ENCODE results near the gene COL27A1. TPM values are rescaled to one million over a fixed set of nuclear protein-coding genes. Genes with fewer than 3 reads are reported as not detected.
A peak's percentile ranks its signal among the peaks of the same experiment; 100 is the strongest.

The COL27A1 gene
- polyA plus RNA-seq, 2 of the 4 experiments (the other 2 are of a cell fraction): 6.9 to 20.6 TPM

DNA sequence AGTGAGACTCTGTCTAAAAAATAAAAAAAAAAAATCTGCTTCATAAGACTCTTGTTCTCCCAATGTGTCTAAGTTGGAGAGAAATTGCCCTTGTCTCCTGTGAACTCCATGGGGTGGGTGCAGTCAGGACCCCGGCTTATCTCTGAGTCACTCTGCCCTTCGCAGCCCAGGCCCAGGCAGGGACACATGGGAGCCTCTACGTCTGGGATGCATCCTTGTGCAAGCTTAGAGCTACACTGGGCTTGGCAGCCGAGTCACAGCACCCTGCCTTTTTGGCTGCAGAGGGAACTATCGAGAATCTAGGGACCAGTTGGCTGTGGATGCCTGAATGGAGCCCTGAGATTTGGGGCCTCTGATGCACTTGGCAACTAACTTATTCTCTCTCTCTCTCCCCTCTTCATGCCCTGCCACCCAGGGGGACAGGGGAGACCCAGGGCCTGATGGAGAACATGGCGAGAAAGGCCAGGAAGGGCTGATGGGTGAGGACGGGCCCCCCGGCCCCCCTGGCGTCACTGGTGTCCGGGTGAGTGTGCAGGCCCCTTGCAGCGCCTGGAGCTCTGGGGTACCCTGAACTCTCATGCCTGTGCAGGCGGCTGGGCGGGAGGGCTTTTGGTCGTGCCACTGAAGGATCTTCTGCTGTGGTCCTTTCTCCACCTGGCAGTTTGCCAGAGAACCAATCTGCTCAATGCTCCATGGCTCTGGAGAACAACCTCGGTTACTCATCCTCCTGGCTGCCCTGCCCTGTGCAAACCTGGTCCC lies 120.1 kb downstream of the COL27A1 start (continued):
- TF ChIP-seq, protein P1, sequence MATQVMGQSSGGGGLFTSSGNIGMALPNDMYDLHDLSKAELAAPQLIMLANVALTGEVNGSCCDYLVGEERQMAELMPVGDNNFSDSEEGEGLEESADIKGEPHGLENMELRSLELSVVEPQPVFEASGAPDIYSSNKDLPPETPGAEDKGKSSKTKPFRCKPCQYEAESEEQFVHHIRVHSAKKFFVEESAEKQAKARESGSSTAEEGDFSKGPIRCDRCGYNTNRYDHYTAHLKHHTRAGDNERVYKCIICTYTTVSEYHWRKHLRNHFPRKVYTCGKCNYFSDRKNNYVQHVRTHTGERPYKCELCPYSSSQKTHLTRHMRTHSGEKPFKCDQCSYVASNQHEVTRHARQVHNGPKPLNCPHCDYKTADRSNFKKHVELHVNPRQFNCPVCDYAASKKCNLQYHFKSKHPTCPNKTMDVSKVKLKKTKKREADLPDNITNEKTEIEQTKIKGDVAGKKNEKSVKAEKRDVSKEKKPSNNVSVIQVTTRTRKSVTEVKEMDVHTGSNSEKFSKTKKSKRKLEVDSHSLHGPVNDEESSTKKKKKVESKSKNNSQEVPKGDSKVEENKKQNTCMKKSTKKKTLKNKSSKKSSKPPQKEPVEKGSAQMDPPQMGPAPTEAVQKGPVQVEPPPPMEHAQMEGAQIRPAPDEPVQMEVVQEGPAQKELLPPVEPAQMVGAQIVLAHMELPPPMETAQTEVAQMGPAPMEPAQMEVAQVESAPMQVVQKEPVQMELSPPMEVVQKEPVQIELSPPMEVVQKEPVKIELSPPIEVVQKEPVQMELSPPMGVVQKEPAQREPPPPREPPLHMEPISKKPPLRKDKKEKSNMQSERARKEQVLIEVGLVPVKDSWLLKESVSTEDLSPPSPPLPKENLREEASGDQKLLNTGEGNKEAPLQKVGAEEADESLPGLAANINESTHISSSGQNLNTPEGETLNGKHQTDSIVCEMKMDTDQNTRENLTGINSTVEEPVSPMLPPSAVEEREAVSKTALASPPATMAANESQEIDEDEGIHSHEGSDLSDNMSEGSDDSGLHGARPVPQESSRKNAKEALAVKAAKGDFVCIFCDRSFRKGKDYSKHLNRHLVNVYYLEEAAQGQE (IDR thresholded peaks at IDR 0.05): no peak
- TF ChIP-seq MAFK (IDR thresholded peaks at IDR 0.05; ENCODE audit: partially characterized antibody): no peak
- TF ChIP-seq HOXA7 (CRISPR knock-in tag; IDR thresholded peaks at IDR 0.05): no peak
- TF ChIP-seq POLR2AphosphoS2 (conservative IDR thresholded peaks at IDR 0.05; ENCODE audit: low read length): no peak
- no peak for TF ChIP-seq HEYL (CRISPR knock-in tag; IDR thresholded peaks at IDR 0.05)
- TF ChIP-seq MYC (IDR thresholded peaks at IDR 0.05; ENCODE audit: borderline replicate concordance, low read length): no peak
- no peak for TF ChIP-seq EP300 (IDR thresholded peaks at IDR 0.05)
- no peak for TF ChIP-seq BHLHE40 (IDR thresholded peaks at IDR 0.05; ENCODE audit: low read depth, low read length)
- no peak for TF ChIP-seq SREBF2 (IDR thresholded peaks at IDR 0.05)
- no peak for TF ChIP-seq HOXB5 (CRISPR knock-in tag; IDR thresholded peaks at IDR 0.05)

DNA sequence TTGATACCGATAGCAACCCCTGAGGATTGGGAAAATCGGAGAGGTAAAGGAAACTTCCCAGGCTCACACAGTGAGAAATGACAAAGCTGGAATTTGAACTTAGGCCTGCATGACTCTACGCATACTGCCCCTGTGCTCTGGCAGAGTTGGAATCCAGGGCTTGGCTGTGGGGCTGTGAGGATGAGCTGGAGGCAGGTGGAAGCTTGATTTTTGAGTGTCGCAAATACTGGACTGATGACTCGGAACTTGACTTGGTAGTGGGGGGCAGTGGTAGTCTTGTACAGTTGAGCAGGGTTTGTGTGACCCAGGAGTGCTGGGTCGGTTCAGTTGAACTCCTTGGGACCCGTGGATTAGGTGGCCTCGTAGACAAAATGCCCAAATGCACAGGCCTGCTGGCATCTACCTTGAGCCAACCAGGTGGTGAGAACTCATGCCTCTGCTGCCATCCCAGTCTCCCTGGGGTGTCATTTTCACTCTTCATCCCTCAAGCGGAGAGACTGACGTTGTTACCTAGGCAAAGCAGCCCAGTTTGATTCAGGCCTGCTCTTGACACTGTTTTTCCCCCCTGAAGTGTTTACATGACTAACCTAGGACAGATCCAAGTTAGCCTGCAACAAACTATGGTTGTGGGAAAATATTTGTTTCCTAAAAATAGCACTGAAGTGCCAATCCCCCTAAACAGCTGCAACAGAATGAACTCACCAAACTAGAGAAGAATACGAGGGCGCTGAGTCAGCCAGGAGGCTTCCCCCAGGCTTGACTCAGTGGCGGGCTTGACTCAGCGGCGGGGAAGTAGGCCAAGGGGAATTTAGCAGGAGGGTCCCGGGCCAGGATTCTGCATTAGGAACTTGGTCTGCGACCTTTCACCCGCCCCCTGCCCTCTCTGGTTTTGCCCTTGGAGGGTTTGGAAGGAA lies 121.8 kb downstream of the COL27A1 start:
- no peak for DNase-seq (ENCODE audit: low read depth in 1 of 2, low spot score in 1 of 2)
- POLR2A ChIA-PET: no interaction called here
- H3K27ac ChIP-seq: peak overlapping the region; percentile 86 to 94
- TF ChIP-seq JUNB (IDR thresholded peaks at IDR 0.05) (no peak), FOSL2 (IDR thresholded peaks at IDR 0.05) (no peak), FOSL2 (CRISPR knock-in tag; IDR thresholded peaks at IDR 0.05) (peak; percentile 43), NFE2L2 (conservative IDR thresholded peaks at IDR 0.05; ENCODE audit: low read length) (no peak), MAFK (IDR thresholded peaks at IDR 0.05; ENCODE audit: partially characterized antibody) (peak; percentile 22), POLR2AphosphoS2 (conservative IDR thresholded peaks at IDR 0.05; ENCODE audit: low read length) (no peak), FOSB (CRISPR knock-in tag; IDR thresholded peaks at IDR 0.05) (no peak), SMC3 (IDR thresholded peaks at IDR 0.05) (no peak)
- TF ChIP-seq, protein P2, sequence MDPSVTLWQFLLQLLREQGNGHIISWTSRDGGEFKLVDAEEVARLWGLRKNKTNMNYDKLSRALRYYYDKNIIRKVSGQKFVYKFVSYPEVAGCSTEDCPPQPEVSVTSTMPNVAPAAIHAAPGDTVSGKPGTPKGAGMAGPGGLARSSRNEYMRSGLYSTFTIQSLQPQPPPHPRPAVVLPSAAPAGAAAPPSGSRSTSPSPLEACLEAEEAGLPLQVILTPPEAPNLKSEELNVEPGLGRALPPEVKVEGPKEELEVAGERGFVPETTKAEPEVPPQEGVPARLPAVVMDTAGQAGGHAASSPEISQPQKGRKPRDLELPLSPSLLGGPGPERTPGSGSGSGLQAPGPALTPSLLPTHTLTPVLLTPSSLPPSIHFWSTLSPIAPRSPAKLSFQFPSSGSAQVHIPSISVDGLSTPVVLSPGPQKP (IDR thresholded peaks at IDR 0.05; ENCODE audit: low read depth, low read length): no peak
- peak overlapping the region; percentile 13; the same call in 1 of the 3 replicates for H3K4me2 ChIP-seq
- no peaks in the 10 kb centered on the region for H3K9me3 ChIP-seq
- WGBS (ENCODE audit: missing lambda C conversion rate): 87% methylated on average over 17 of the region's 18 CpGs
- no peak for FAIRE-seq
- peaks cover 55% of the 10 kb centered on the region for H3K4me1 ChIP-seq
- H3K4me3 ChIP-seq: no peak overlapping the region
- CTCF ChIA-PET: interaction anchor here (1.4 to 7.2 kb wide), 5 partner anchors 14 to 194 kb away, joined by 3 to 47 read pairs (median 6); no protein-coding TSS in a partner anchor
- no peak for ATAC-seq

DNA sequence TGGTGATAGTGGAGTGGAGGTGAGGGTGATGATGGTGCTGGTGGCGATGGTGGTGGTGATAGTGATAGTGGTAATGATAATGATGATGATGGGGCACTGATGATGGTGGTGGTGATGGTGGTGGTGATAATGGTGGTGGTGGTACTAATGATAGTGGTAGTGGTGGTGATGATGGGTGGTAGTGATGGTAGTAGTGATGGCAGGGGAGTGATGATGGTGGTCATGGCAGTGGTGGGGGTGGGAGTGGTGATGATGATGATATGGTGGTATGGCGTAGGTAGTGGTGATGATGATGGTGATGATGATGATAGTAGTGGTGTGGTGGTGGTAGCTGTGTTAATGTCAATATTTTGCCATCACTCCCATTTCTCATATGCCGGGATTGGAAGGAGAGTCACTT lies 123.0 kb downstream of the COL27A1 start:
- peak overlapping the region; percentile 64 for H3K4me2 ChIP-seq
- H3K27ac ChIP-seq: peak overlapping the region; percentile 86 to 94
- ChIA-PET POLR2A (no interaction called here), CTCF (interaction anchor here (0.8 to 5.1 kb wide), 4 partner anchors 10 to 170 kb away, joined by 3 to 47 read pairs (median 4); no protein-coding TSS in a partner anchor)
- 66% methylated on average over 3 of the region's 3 CpGs for WGBS (ENCODE audit: missing lambda C conversion rate)
- DNase-seq (ENCODE audit: low read depth in 1 of 2, low spot score in 1 of 2) (no peak), FAIRE-seq (no peak), ATAC-seq (0 out of 6 replicates have a peak, but pooled peaks of 1 of the 2 experiments have one; percentile 2)
- no peaks in the 10 kb centered on the region for H3K9me3 ChIP-seq
- no peak overlapping the region for H3K4me3 ChIP-seq
- peaks cover 67% of the 10 kb centered on the region for H3K4me1 ChIP-seq
- TF ChIP-seq, protein P3, sequence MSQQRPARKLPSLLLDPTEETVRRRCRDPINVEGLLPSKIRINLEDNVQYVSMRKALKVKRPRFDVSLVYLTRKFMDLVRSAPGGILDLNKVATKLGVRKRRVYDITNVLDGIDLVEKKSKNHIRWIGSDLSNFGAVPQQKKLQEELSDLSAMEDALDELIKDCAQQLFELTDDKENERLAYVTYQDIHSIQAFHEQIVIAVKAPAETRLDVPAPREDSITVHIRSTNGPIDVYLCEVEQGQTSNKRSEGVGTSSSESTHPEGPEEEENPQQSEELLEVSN (IDR thresholded peaks at IDR 0.05; ENCODE audit: borderline replicate concordance, low read depth): no peak
- no peak for TF ChIP-seq EHMT2 (IDR thresholded peaks at IDR 0.05; ENCODE audit: low read depth)
- TF ChIP-seq KDM5A (IDR thresholded peaks at IDR 0.05): no peak
- TF ChIP-seq FOSL2 (IDR thresholded peaks at IDR 0.05): no peak
- no peak for TF ChIP-seq FOSL2 (CRISPR knock-in tag; IDR thresholded peaks at IDR 0.05)
- TF ChIP-seq, protein P4, sequence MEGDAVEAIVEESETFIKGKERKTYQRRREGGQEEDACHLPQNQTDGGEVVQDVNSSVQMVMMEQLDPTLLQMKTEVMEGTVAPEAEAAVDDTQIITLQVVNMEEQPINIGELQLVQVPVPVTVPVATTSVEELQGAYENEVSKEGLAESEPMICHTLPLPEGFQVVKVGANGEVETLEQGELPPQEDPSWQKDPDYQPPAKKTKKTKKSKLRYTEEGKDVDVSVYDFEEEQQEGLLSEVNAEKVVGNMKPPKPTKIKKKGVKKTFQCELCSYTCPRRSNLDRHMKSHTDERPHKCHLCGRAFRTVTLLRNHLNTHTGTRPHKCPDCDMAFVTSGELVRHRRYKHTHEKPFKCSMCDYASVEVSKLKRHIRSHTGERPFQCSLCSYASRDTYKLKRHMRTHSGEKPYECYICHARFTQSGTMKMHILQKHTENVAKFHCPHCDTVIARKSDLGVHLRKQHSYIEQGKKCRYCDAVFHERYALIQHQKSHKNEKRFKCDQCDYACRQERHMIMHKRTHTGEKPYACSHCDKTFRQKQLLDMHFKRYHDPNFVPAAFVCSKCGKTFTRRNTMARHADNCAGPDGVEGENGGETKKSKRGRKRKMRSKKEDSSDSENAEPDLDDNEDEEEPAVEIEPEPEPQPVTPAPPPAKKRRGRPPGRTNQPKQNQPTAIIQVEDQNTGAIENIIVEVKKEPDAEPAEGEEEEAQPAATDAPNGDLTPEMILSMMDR (IDR thresholded peaks at IDR 0.05): no peak
- TF ChIP-seq, protein P5, sequence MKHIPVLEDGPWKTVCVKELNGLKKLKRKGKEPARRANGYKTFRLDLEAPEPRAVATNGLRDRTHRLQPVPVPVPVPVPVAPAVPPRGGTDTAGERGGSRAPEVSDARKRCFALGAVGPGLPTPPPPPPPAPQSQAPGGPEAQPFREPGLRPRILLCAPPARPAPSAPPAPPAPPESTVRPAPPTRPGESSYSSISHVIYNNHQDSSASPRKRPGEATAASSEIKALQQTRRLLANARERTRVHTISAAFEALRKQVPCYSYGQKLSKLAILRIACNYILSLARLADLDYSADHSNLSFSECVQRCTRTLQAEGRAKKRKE (CRISPR knock-in tag; IDR thresholded peaks at IDR 0.05; ENCODE audit: low read depth): no peak
- TF ChIP-seq, protein P6, sequence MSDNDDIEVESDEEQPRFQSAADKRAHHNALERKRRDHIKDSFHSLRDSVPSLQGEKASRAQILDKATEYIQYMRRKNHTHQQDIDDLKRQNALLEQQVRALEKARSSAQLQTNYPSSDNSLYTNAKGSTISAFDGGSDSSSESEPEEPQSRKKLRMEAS (IDR thresholded peaks at IDR 0.05): no peak
- TF ChIP-seq PHF8 (IDR thresholded peaks at IDR 0.05; ENCODE audit: borderline replicate concordance, low read depth): no peak

Data from A549 (cell line).